Common myeloid progenitor, CD34-positive (primary cell): ENCODE data around the gene DNAI4. TPM values are rescaled to one million over a fixed set of nuclear protein-coding genes. Genes with fewer than 3 reads are reported as not detected.
"Not testable (repeated sequence)": the region's sequence is repeated elsewhere in the genome, so short reads cannot be mapped to it uniquely, and the experiment has no call there.

Experiments
- CTCF ChIA-PET: fragments of 350-600 bp; sonication (Branson Sonifier 250); formaldehyde crosslinking; loops from one replicate; lab custom pipeline; 2021; ENCODE audit warnings: antibody characterized with exemption; lab: Charles Lee
- POLR2A ChIA-PET: fragments of 350-600 bp; sonication (Branson Sonifier 250); formaldehyde crosslinking; loops from one replicate; lab custom pipeline; 2021; ENCODE audit warnings: antibody characterized with exemption; lab: Charles Lee
- DNase-seq, 3 donors: peaks; one replicate each; pipeline versions ENCODE4 v3.0.0 to v3.0.0-alpha.2; 2013
- H3K27ac ChIP-seq, 2 experiments: 1 replicate in 1 of 2; 2 replicates in 1 of 2; pipeline ENCODE4 v1.7.0; 2013; ENCODE audit warnings: inconsistent platforms in 2 of 2, low read length in 2 of 2, mild to moderate bottlenecking in 2 of 2, low read depth in 1 of 2, moderate library complexity in 1 of 2; ENCODE audit not compliant: severe bottlenecking in 2 of 2, insufficient read depth in 1 of 2, poor library complexity in 1 of 2
- H3K27me3 ChIP-seq, 5 experiments: replicated peaks in 2 of 5; 1 replicate in 3 of 5; 2 replicates in 2 of 5; pipeline versions ENCODE4 v1.6.1 to v1.7.0; 2013; ENCODE audit warnings: low read length in 4 of 5, mild to moderate bottlenecking in 2 of 5, moderate library complexity in 2 of 5, inconsistent platforms in 1 of 5; ENCODE audit not compliant: insufficient read depth in 5 of 5, control insufficient read depth in 4 of 5
- H3K36me3 ChIP-seq, 4 experiments: 1 replicate in 2 of 4; 2 replicates in 2 of 4; pipeline versions ENCODE4 v1.6.1 to v1.7.0; 2013; ENCODE audit warnings: low read length in 3 of 4, control low read depth in 1 of 4, mild to moderate bottlenecking in 1 of 4; ENCODE audit not compliant: control insufficient read depth in 4 of 4, insufficient read depth in 4 of 4
- H3K4me1 ChIP-seq, 4 experiments: 1 replicate in 3 of 4; 2 replicates in 1 of 4; pipeline versions ENCODE4 v1.6.1 to v1.7.1; 2013; ENCODE audit warnings: low read length in 3 of 4, mild to moderate bottlenecking in 3 of 4, control low read depth in 1 of 4, inconsistent platforms in 1 of 4, moderate library complexity in 1 of 4; ENCODE audit not compliant: control insufficient read depth in 4 of 4, insufficient read depth in 4 of 4; ENCODE audit errors: control extremely low read depth in 1 of 4
- H3K4me3 ChIP-seq, 7 experiments: 1 replicate in 4 of 7; 2 replicates in 3 of 7; pipeline versions ENCODE4 v1.5.1 to v1.7.0; 2013; ENCODE audit warnings: mild to moderate bottlenecking in 7 of 7, low read length in 6 of 7, moderate library complexity in 6 of 7, inconsistent platforms in 2 of 7, low read depth in 2 of 7, control low read depth in 1 of 7; ENCODE audit not compliant: insufficient read depth in 4 of 7, control insufficient read depth in 1 of 7; ENCODE audit errors: extremely low read depth in 1 of 7
- H3K9me3 ChIP-seq, 5 experiments: 1 replicate in 4 of 5; 2 replicates in 1 of 5; pipeline versions ENCODE4 v1.6.1 to v1.7.1; 2013; ENCODE audit warnings: low read length in 4 of 5, mild to moderate bottlenecking in 2 of 5, inconsistent platforms in 1 of 5, low read depth in 1 of 5, moderate library complexity in 1 of 5; ENCODE audit not compliant: control insufficient read depth in 4 of 5, insufficient read depth in 2 of 5; ENCODE audit errors: control extremely low read depth in 1 of 5
- WGBS: methylation state at CpG from one replicate; pipeline ENCODE4 v1.1.5; 2013; ENCODE audit not compliant: insufficient coverage; 5-methylcytosine and 5-hydroxymethylcytosine counted together
- polyA plus RNA-seq: library from polyadenylated mRNA; unstranded; fragments of 120-200 nt; gene quantifications from one replicate; pipeline ENCODE4 v1.2.1, GENCODE V29; 2013

Gene DNAI4, protein sequence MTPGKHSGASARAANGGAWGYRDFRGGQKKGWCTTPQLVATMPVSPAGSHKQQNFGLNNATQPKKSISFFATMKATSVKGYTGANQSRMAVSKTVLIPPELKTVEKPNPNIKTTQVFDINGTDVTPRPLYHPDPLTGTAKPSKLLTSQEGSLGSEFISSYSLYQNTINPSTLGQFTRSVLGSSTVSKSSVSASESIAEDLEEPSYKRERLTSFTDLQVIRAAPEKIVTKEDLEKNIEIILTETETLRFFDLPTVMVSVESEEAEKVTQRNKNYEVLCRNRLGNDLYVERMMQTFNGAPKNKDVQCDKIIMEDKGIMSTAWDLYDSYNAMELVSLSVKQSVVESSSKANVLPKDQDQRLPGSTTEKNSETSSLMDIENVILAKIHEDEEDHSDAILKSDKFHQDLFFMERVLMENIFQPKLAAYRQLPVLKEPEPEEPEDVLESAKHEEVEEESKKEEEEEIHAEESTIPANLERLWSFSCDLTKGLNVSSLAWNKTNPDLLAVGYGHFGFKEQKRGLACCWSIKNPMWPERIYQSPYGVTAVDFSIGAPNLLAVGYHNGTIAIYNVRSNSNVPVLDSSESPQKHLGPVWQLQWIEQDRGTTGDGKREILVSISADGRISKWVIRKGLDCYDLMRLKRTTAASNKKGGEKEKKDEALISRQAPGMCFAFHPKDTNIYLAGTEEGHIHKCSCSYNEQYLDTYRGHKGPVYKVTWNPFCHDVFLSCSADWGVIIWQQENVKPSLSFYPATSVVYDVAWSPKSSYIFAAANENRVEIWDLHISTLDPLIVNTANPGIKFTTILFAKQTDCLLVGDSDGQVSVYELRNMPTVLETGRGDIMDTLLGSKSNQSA
- 3.0 TPM for polyA plus RNA-seq

GRCh38 chr1:66924756-66925557 lies at the start of gene DNAI4, which contains the start of gene MIER1:
Gene DNAI4, minus strand, starts transcription at chr1:66924856. Its CDS starts 25 bp downstream, at chr1:66924831.
Gene MIER1, plus strand, starts transcription at chr1:66924990. Its CDS starts 39 bp downstream, at chr1:66925029.
- Histone ChIP-seq H3K27me3 (no peaks in the 10 kb centered on the region), H3K9me3 (peaks cover 0 to 4% (median 2%) of the 10 kb centered on the region in 5 experiments), H3K4me3 (peak within 1 kb of the TSS; percentile 85 to 100 (median 92)), H3K4me1 (peaks cover 23 to 42% (median 31%) of the 10 kb centered on the region in 4 experiments), H3K27ac (peak within 1 kb of the TSS; percentile 100), H3K36me3 (peaks cover 2 to 7% (median 3%) of the 10 kb centered on the region in 4 experiments)
- WGBS = under 1% methylated on average over 55 of the region's 64 CpGs
- peak; percentile 98 to 99 (median 99) for DNase-seq
- CTCF ChIA-PET = interaction anchor here (1.0 to 1.5 kb wide), 6 partner anchors 9 to 167 kb away, joined by 3 to 5 read pairs (median 3); no protein-coding TSS in a partner anchor
- POLR2A ChIA-PET = interaction anchor here (1.1 kb wide), 1 partner anchor 175 kb away, joined by 3 read pairs; no protein-coding TSS in a partner anchor

DNA sequence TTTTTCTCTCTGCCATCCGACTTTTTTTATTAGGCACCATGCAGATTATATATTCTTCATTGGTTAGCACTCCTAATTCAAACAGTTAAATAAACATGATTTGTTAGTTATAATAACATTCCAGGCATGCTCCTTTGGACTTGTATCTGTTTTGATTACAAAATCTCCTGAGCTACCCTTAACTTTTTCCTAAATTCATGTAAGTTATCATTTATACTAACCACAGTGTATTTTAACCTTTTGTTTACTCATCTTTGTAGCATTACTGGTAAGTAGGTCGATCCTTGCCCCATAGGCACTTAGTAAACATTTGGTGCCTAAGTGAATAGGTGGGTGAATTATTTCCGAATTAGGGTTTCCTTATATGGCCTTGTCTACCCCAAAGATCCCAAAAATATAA lies 43.9 kb upstream of the DNAI4 start:
- no peak overlapping the region for H3K27ac ChIP-seq
- H3K4me1 ChIP-seq = no peaks in the 10 kb centered on the region
- POLR2A ChIA-PET = no interaction called here
- CTCF ChIA-PET = no interaction called here
- H3K36me3 ChIP-seq = peaks cover 5 to 62% (median 32%) of the 10 kb centered on the region in 4 experiments
- no peaks in the 10 kb centered on the region for H3K27me3 ChIP-seq
- H3K4me3 ChIP-seq = no peak overlapping the region
- no CpG with 5 or more reads among the region's 3 CpGs for WGBS
- no peaks in the 10 kb centered on the region for H3K9me3 ChIP-seq
- no peak for DNase-seq

GRCh38 chr1:66966188-66966873 lies 41.7 kb upstream of the DNAI4 start:
- H3K27ac ChIP-seq, H3K27me3 ChIP-seq, DNase-seq, H3K4me1 ChIP-seq, H3K4me3 ChIP-seq, POLR2A ChIA-PET, H3K9me3 ChIP-seq: not testable (repeated sequence)
- H3K36me3 ChIP-seq = peaks cover 7 to 69% (median 35%) of the 10 kb centered on the region in 4 experiments
- WGBS = no CpG with 5 or more reads among the region's 7 CpGs
- CTCF ChIA-PET = interaction anchor here (1.4 kb wide), 1 partner anchor 15 kb away, joined by 5 read pairs; no protein-coding TSS in a partner anchor

GRCh38 chr1:66957938-66958337 lies 33.3 kb upstream of the DNAI4 start:
- no peak overlapping the region for H3K27ac ChIP-seq
- ChIA-PET CTCF (no interaction called here), POLR2A (no interaction called here)
- no peak overlapping the region for H3K4me3 ChIP-seq
- peaks cover 0 to 8% (median 3%) of the 10 kb centered on the region in 4 experiments for H3K4me1 ChIP-seq
- no peaks in the 10 kb centered on the region for H3K9me3 ChIP-seq
- DNase-seq = no peak
- H3K27me3 ChIP-seq = no peaks in the 10 kb centered on the region
- WGBS = 83% methylated on average over 2 of the region's 3 CpGs
- H3K36me3 ChIP-seq = peaks cover 2 to 72% (median 44%) of the 10 kb centered on the region in 4 experiments

GRCh38 chr1:66954208-66954607 lies 29.6 kb upstream of the DNAI4 start:
- H3K27me3 ChIP-seq = no peaks in the 10 kb centered on the region
- 82% methylated on average over 2 of the region's 4 CpGs for WGBS
- H3K36me3 ChIP-seq = peaks cover 16 to 68% (median 45%) of the 10 kb centered on the region in 4 experiments
- no peak for DNase-seq
- ChIA-PET CTCF (no interaction called here), POLR2A (no interaction called here)
- H3K4me1 ChIP-seq = no peaks in the 10 kb centered on the region
- no peaks in the 10 kb centered on the region for H3K9me3 ChIP-seq
- no peak overlapping the region for H3K27ac ChIP-seq
- H3K4me3 ChIP-seq = no peak overlapping the region

GRCh38 chr1:66951513-66951912 lies 26.9 kb upstream of the DNAI4 start:
- ChIA-PET CTCF (interaction anchor here (1.0 kb wide), 1 partner anchor 13 kb away, joined by 4 read pairs; no protein-coding TSS in a partner anchor), POLR2A (no interaction called here)
- Histone ChIP-seq H3K27ac (no peak overlapping the region), H3K9me3 (no peaks in the 10 kb centered on the region), H3K36me3 (peaks cover 19 to 76% (median 45%) of the 10 kb centered on the region in 4 experiments), H3K27me3 (no peaks in the 10 kb centered on the region), H3K4me3 (no peak overlapping the region), H3K4me1 (peaks cover 0 to 3% (median 0%) of the 10 kb centered on the region in 4 experiments)
- no peak for DNase-seq
- WGBS = 100% methylated on average over 2 of the region's 6 CpGs
